Panc1 (cell line): Measurements from ENCODE around the gene CFAP53. TPM values are rescaled to one million over a fixed set of nuclear protein-coding genes. Genes with fewer than 3 reads are reported as not detected.
A peak's percentile ranks its signal among the peaks of the same experiment; 100 is the strongest.

Experiments used
- ATAC-seq: fragments of 200-7000 bp; cut with Tn5 transposase; 2 replicates; pipeline ENCODE4 v1.9.1; 2020; ENCODE audit warnings: mild to moderate bottlenecking, moderate library complexity
- BruUV-seq: library from RNA; stranded (reverse); fragments of 400-500 nt; replicated peaks from 2 replicates; lab custom pipeline; 2021; lab: Mats Ljungman, UMichigan
- CTCF ChIA-PET: fragments of 300-600 bp; sonication (Branson Sonifier 250); formaldehyde crosslinking; loops from one replicate; lab custom pipeline; 2022; ENCODE audit warnings: antibody characterized with exemption; lab: Charles Lee
- POLR2A ChIA-PET: fragments of 300-600 bp; sonication (Branson Sonifier 250); formaldehyde crosslinking; loops from one replicate; lab custom pipeline; 2022; ENCODE audit warnings: antibody characterized with exemption; lab: Charles Lee
- DNase-seq: peaks from one replicate; pipeline ENCODE4 v3.0.0-alpha.2; 2010; ENCODE audit warnings: low read depth, low spot score
- H3K27ac ChIP-seq: 2 replicates; pipeline ENCODE4 v1.5.1; 2011; ENCODE audit warnings: mild to moderate bottlenecking, low read length, inconsistent platforms
- H3K27me3 ChIP-seq: fragments of 200-500 bp; sonication (Bioruptor generic); 2 replicates; pipeline ENCODE4 v1.6.0; 2014; ENCODE audit warnings: low read length, inconsistent platforms; ENCODE audit not compliant: control insufficient read depth, insufficient read depth
- H3K36me3 ChIP-seq: fragments of 200-500 bp; sonication (Bioruptor generic); 2 replicates; pipeline ENCODE4 v1.5.1; 2014; ENCODE audit warnings: inconsistent platforms, mild to moderate bottlenecking, low read length, moderate library complexity; ENCODE audit not compliant: control insufficient read depth, insufficient read depth
- H3K4me1 ChIP-seq: 2 replicates; pipeline ENCODE4 v1.5.1; 2011; ENCODE audit warnings: inconsistent platforms, mild to moderate bottlenecking, low read length, moderate library complexity; ENCODE audit not compliant: control insufficient read depth, insufficient read depth
- H3K4me3 ChIP-seq, 2 experiments: 2 replicates each; pipeline ENCODE4 v1.5.1; 2011 to 2012; ENCODE audit warnings: low read depth in 2 of 2, low read length in 2 of 2, mild to moderate bottlenecking in 2 of 2, inconsistent platforms in 1 of 2, moderate library complexity in 1 of 2
- H3K9me3 ChIP-seq: fragments of 200-500 bp; sonication (Bioruptor generic); 2 replicates; pipeline ENCODE4 v1.5.1; 2014; ENCODE audit warnings: low read depth, mild to moderate bottlenecking, inconsistent platforms, low read length, moderate library complexity; ENCODE audit not compliant: control insufficient read depth, insufficient read depth
- CTCF ChIP-seq: fragments of 450-650 bp; IDR thresholded peaks from 2 replicates; pipeline ENCODE4 v1.5.1; 2017; ENCODE audit warnings: mild to moderate bottlenecking
- POLR2AphosphoS5 ChIP-seq: IDR thresholded peaks from 2 replicates; pipeline ENCODE4 v1.6.1; 2012; ENCODE audit warnings: mild to moderate bottlenecking, low read depth, low read length, moderate library complexity
- REST ChIP-seq, 2 experiments: IDR thresholded peaks; 2 replicates each; pipeline ENCODE4 v1.6.1; 2011 to 2012; ENCODE audit warnings: low read depth in 2 of 2, control low read depth in 1 of 2, low read length in 1 of 2, mild to moderate bottlenecking in 1 of 2, moderate library complexity in 1 of 2; ENCODE audit not compliant: insufficient read depth in 1 of 2
- SIN3A ChIP-seq: IDR thresholded peaks from 2 replicates; pipeline ENCODE4 v1.6.1; 2012; ENCODE audit warnings: low read depth, mild to moderate bottlenecking, low read length, moderate library complexity, borderline replicate concordance; ENCODE audit not compliant: insufficient read depth
- TCF7L2 ChIP-seq: IDR thresholded peaks from 2 replicates; pipeline ENCODE4 v1.6.1; 2011; ENCODE audit warnings: mild to moderate bottlenecking, low read depth, low read length, inconsistent platforms
- in situ Hi-C: cut with HindIII; loops from 2 replicates; pipeline ENCODE4 v1.10.0; 2016; ENCODE audit warnings: low sequenced_read_pairs, low pct_unique_long_range_greater_than_20kb
- intact Hi-C: fragments of 100-400 bp; cut with micrococcal nuclease; formaldehyde crosslinking; loops from one replicate; pipeline ENCODE4 v1.10.0; 2022; ENCODE audit not compliant: unreplicated experiment
- total RNA-seq: library from RNA; stranded (reverse); gene quantifications from one replicate; pipeline ENCODE4 v1.2.1, GENCODE V29; 2021; ENCODE audit not compliant: unreplicated experiment

The CFAP53 gene
- total RNA-seq, 1 experiment from 2014 or later = 0.23 TPM

- ATAC-seq = peak; percentile 19; the same call in 1 of the 2 replicates
- H3K4me3 ChIP-seq = peak overlapping the region; percentile 43 to 66
- no peaks in the 10 kb centered on the region for H3K9me3 ChIP-seq
- H3K36me3 ChIP-seq = no peaks in the 10 kb centered on the region
- POLR2A ChIA-PET = no interaction called here
- no peak overlapping the region for H3K27ac ChIP-seq
- H3K27me3 ChIP-seq = no peaks in the 10 kb centered on the region
- DNase-seq = no peak
- BruUV-seq = no TSS peak
- peaks cover 4% of the 10 kb centered on the region; the same call in 1 of the 2 replicates for H3K4me1 ChIP-seq
- in situ Hi-C loops (no loop called here), intact Hi-C loops (no loop called here)
- no peak for TF ChIP-seq REST (IDR thresholded peaks at IDR 0.05; ENCODE audit: insufficient read depth in 1 of 2, low read depth in 2 of 2, low read length in 1 of 2)
- TF ChIP-seq TCF7L2 = no peak
- TF ChIP-seq POLR2AphosphoS5 = no peak
- TF ChIP-seq CTCF = no peak
- no peak for TF ChIP-seq SIN3A
- CTCF ChIA-PET = no interaction called here
These were observed 41.1 kb upstream of the CFAP53 start for GRCh38 chr18:50307400-50307737.

- peak; percentile 32; the same call in 1 of the 2 replicates for ATAC-seq
- intact Hi-C loops = no loop called here
- no TSS peak for BruUV-seq
These were observed 40.6 kb upstream of the CFAP53 start for GRCh38 chr18:50306944-50307343.

GRCh38 chr18:50301074-50301473, 34.8 kb upstream of the CFAP53 start:
- POLR2A ChIA-PET = no interaction called here

More at GRCh38 chr18:50306944-50307343, 40.6 kb upstream of the CFAP53 start:
- H3K4me3 ChIP-seq = peak overlapping the region; percentile 43 to 66
- H3K9me3 ChIP-seq = no peaks in the 10 kb centered on the region
- POLR2A ChIA-PET = no interaction called here
- no peak for TF ChIP-seq SIN3A
- peak; percentile 32; the same call in 1 of the 2 replicates for TF ChIP-seq TCF7L2
- no peak overlapping the region for H3K27ac ChIP-seq
- CTCF ChIA-PET = no interaction called here
- DNase-seq = no peak
- no peaks in the 10 kb centered on the region for H3K27me3 ChIP-seq
- in situ Hi-C loops = no loop called here
- H3K4me1 ChIP-seq = peaks cover 4% of the 10 kb centered on the region; the same call in 1 of the 2 replicates
- H3K36me3 ChIP-seq = no peaks in the 10 kb centered on the region

More at GRCh38 chr18:50301074-50301473, 34.8 kb upstream of the CFAP53 start:
- no peaks in the 10 kb centered on the region for H3K36me3 ChIP-seq
- in situ Hi-C loops (no loop called here), intact Hi-C loops (no loop called here)
- H3K9me3 ChIP-seq = no peaks in the 10 kb centered on the region
- no peak for TF ChIP-seq CTCF
- DNase-seq (no peak), ATAC-seq (no peak)
- H3K4me1 ChIP-seq = no peaks in the 10 kb centered on the region
- no peaks in the 10 kb centered on the region for H3K27me3 ChIP-seq
- CTCF ChIA-PET = no interaction called here
- H3K27ac ChIP-seq = no peak overlapping the region
- no peak overlapping the region for H3K4me3 ChIP-seq
- no TSS peak for BruUV-seq
